Skin of body (tissue), 2 donors: ENCODE measurements around the gene FRAS1. TPM values are rescaled to one million over a fixed set of nuclear protein-coding genes. Genes with fewer than 3 reads are reported as not detected.
A peak's percentile ranks its signal among the peaks of the same experiment; 100 is the strongest.
"Not testable (repeated sequence)": the region's sequence is repeated elsewhere in the genome, so short reads cannot be mapped to it uniquely, and the experiment has no call there.

Experiments
- DNase-seq: peaks from one replicate; lab custom pipeline; 2025; lab: John Stamatoyannopoulos, UW
- total RNA-seq: library from RNA; depleted of rRNA; stranded (reverse); fragments of >200 nt; gene quantifications from one replicate; pipeline ENCODE4 v1.2.3, GENCODE V29; 2014

The FRAS1 gene
- 15.2 TPM for total RNA-seq

GRCh38 chr4:78057135-78057599 is at the start of gene FRAS1:
TSS of gene FRAS1 (plus strand) at chr4:78057323. CDS start at chr4:78058010, 687 bp downstream.
- DNase-seq: peak; percentile 34

GRCh38 chr4:78011003-78011402 is 46.1 kb upstream of the FRAS1 start:
- not testable (repeated sequence) for DNase-seq

GRCh38 chr4:78014889-78015886 is 41.9 kb upstream of the FRAS1 start:
- no peak for DNase-seq

- no peak for DNase-seq
Measured at GRCh38 chr4:78018271-78019049, 38.7 kb upstream of the FRAS1 start.

- no peak for DNase-seq
Measured at GRCh38 chr4:78019414-78019813, 37.7 kb upstream of the FRAS1 start.

- DNase-seq: no peak
Measured at GRCh38 chr4:78020677-78021076, 36.4 kb upstream of the FRAS1 start.

GRCh38 chr4:78022517-78022916 is 34.6 kb upstream of the FRAS1 start:
- no peak for DNase-seq

- no peak for DNase-seq
Measured at GRCh38 chr4:78024085-78024484, 33.0 kb upstream of the FRAS1 start.

- DNase-seq: no peak
Measured at GRCh38 chr4:78024576-78025091, 32.5 kb upstream of the FRAS1 start.

- DNase-seq: peak; percentile 38
Measured at GRCh38 chr4:78031417-78031950, 25.6 kb upstream of the FRAS1 start.

GRCh38 chr4:78032446-78032845 is 24.7 kb upstream of the FRAS1 start:
- no peak for DNase-seq

- DNase-seq: no peak
Measured at GRCh38 chr4:78032929-78033328, 24.2 kb upstream of the FRAS1 start.

- no peak for DNase-seq
Measured at GRCh38 chr4:78033861-78034260, 23.3 kb upstream of the FRAS1 start.

GRCh38 chr4:78038704-78039103 is 18.4 kb upstream of the FRAS1 start:
- DNase-seq: no peak

GRCh38 chr4:78039678-78040077 is 17.4 kb upstream of the FRAS1 start:
- no peak for DNase-seq

- DNase-seq: no peak
Measured at GRCh38 chr4:78040431-78040830, 16.7 kb upstream of the FRAS1 start.

- DNase-seq: no peak
Measured at GRCh38 chr4:78047366-78047765, 9.8 kb upstream of the FRAS1 start.

GRCh38 chr4:78056265-78057129 is 626 bp upstream of the FRAS1 start:
- peak; percentile 45 for DNase-seq

- DNase-seq: peak; percentile 34
Measured at GRCh38 chr4:78057600-78058550, 752 bp downstream of the FRAS1 start.
